Muscle of back (tissue), 11 donors: ENCODE results near the gene EIF4ENIF1. TPM values are rescaled to one million over a fixed set of nuclear protein-coding genes. Genes with fewer than 3 reads are reported as not detected.
"Not testable (repeated sequence)": the region's sequence is repeated elsewhere in the genome, so short reads cannot be mapped to it uniquely, and the experiment has no call there.

ENCODE experiments used
- DNase-seq, 3 donors: peaks; one replicate each; pipeline versions ENCODE4 v3.0.0 to v3.0.0-alpha.2; 2013
- polyA plus RNA-seq, 10 donors: library from polyadenylated mRNA; unstranded; fragments of 120-200 nt; gene quantifications; one replicate each; pipeline ENCODE4 v1.2.1, GENCODE V29; 2013; ENCODE audit not compliant: insufficient read length in 10 of 10

EIF4ENIF1 gene
- polyA plus RNA-seq, 10 donors = 22.1 to 35.3 (median 31.5) TPM

DNA sequence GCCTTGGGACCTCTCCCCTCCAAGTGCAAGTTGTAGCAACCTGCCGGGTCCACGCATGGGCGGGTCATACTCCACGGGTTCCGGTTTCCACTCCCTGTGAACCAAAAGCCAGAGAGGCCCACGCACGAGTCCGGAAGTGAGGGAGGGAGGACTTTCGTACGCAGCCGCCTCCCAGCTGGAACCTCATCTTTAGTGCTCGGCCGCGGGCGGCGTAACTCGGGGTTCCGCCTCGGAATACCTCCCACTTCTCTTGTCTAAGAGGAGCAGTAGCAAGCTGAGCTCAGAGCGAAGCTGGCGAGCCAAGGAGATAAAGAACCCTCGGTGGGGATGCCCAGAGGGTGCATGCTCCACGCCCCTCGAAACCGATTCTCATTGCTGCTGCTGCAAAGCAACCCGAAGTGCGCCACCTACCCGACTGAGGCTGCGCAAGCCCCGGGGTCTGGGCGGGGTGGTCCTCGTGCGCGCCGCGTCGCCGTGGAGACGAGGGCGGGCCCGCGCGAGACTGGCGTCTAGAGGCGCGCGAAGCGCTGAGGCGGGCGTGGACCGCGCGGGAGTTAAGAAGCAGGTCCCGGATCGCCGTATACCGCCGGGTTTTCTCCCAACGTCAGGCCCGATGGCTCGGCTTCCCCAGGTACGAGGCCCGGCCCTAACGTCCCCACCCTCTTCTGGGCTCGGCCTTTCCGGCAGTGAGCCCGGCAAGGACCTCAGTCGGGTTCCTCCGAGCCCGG, 6.5 kb upstream of the EIF4ENIF1 start, which contains the start of gene SFI1:
TSS of gene SFI1 (plus strand) at position 530 of the 728 bp plus-strand sequence. CDS start 11,749 bp downstream, outside the sequence.
- peak; percentile 87 to 97 (median 92) for DNase-seq

GRCh38 chr22:31495343-31495742, 5.7 kb upstream of the EIF4ENIF1 start:
- DNase-seq = no peak

DNA sequence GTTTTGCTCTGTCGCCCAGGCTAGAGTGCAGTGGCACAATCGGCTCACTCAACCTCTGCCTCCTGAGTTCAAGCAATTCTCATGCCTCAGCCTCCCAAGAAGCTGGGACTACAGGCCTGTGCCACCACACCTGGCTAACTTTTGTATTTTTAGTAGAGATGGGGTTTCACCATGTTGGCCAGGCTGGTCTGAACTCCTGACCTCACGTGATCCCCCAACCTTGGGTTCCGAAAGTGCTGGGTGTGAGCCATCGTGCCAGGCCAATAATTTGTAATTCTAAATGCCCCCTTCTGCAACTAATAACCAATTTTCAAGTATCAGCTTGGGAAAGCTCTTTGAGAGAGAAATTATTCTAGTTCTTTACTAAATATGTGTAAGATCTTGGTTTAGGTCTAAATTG, 3.7 kb upstream of the EIF4ENIF1 start:
- not testable (repeated sequence) for DNase-seq

DNA sequence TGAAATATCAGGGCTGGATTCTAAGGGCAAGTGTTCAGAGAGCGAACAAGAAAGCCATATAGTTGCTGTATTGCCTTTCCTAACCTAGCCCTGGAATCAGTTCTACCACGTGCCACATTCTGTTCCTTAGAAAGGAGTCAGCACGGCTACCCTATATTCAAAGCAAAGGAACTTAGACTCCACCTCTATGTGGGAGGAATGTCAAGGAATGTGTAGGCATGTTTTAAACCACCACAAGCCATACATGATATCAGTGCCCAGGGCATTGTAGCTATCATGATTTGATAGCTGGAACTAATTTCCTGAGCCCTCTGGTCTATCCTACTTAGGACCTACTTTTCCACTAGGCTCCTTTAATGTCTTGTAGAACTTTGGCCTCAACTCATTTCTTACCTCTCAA, 2.5 kb upstream of the EIF4ENIF1 start:
- DNase-seq = no peak

GRCh38 chr22:31491218-31491962, 1.7 kb upstream of the EIF4ENIF1 start:
- no peak for DNase-seq

GRCh38 chr22:31490496-31490925, 869 bp upstream of the EIF4ENIF1 start:
- DNase-seq = peak; percentile 46 to 82 (median 62)

GRCh38 chr22:31488988-31489617, 539 bp downstream of the EIF4ENIF1 start:
- DNase-seq = peak; percentile 13 to 62 (median 21)

DNA sequence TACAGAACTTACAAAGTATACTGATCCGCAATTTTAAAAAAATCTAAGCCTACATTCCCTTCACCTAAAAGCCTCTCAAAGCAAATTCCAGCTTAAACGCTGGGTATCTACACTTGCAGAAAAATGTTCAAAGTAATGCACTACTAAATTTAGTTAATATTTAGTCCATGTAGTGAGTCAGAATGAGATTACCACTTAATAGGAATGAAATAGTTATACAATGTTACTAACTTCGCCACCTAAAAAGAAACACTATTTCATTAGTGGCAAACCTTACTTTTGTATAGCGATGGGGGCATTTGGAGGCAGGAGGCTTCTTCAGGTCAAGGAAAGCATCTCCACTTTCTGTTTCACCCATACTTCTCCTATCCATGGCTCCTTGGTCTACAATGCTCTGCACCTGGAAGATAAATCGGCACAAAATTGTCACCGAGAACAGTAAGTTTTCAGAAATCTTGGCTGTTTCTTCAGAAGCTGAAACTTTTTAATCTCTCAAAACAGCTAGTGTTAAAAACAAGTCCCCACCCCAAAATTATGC, 1.2 kb downstream of the EIF4ENIF1 start:
- DNase-seq = no peak

GRCh38 chr22:31486951-31487350, 2.7 kb downstream of the EIF4ENIF1 start:
- DNase-seq = no peak

- DNase-seq = not testable (repeated sequence)
These were observed 3.3 kb downstream of the EIF4ENIF1 start for GRCh38 chr22:31486369-31486768.

- DNase-seq = not testable (repeated sequence)
These were observed 7.2 kb downstream of the EIF4ENIF1 start for GRCh38 chr22:31482470-31482869.

GRCh38 chr22:31481129-31481528, 8.5 kb downstream of the EIF4ENIF1 start:
- DNase-seq = no peak

GRCh38 chr22:31477329-31477728, 12.3 kb downstream of the EIF4ENIF1 start:
- DNase-seq = no peak

DNA sequence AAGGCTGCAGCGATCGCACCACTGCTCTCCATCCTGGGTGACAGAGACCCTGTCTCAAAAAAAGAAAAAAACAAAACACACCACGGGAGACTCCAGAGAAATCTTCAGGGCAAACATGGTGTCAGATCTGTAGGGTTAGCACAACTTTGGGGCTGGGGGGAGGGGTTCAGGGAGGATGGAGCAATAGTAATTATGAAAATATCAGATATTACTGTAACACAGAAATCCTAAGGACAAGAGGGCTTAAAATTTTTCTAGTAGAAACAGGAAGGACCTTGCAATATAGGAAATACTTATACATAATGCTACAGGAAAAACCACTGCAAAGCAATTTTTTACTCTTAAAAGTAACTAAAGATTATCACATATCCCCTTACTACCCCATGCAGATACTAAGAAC, 13.8 kb downstream of the EIF4ENIF1 start:
- DNase-seq = no peak

DNA sequence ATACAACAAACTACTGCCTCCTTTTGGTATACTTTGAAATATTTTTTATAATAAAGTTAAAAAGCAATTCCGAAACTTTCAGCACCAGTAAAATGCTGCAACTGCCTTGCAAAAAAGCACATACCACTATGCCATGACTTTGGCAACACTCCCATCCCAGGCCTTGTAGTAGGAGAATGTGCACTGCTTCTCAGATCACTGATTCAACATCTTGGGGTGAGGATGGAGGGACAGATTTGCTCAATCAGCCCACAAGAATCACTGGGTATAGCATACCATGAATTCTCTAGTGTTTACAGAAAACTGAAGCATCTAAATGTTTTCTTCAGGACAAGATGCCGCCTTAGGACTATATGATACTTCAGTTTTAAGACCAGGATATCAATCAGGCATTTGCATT, 14.9 kb downstream of the EIF4ENIF1 start:
- DNase-seq = peak in 1 of 3 donors; percentile 25

- DNase-seq = no peak
These were observed 24.3 kb downstream of the EIF4ENIF1 start for GRCh38 chr22:31465307-31465706.

DNA sequence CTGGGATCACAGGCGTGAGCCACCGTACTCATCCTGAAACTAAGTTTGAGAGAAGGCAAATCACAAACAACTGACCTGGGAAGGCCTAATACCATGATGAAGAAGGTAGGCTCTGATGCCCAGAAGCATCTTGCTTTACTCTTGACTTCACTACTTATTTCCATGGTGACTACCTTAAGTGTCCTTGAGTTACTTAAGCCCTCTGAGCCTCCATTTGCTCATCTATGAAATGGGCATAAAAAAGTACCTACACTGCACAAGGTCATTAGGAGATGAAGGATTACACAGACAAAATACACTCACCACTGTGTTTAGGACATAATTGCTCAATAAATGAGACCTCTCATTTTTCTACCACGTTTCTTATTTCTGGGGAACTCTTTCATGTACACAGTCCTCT, 27.9 kb downstream of the EIF4ENIF1 start:
- no peak for DNase-seq

DNA sequence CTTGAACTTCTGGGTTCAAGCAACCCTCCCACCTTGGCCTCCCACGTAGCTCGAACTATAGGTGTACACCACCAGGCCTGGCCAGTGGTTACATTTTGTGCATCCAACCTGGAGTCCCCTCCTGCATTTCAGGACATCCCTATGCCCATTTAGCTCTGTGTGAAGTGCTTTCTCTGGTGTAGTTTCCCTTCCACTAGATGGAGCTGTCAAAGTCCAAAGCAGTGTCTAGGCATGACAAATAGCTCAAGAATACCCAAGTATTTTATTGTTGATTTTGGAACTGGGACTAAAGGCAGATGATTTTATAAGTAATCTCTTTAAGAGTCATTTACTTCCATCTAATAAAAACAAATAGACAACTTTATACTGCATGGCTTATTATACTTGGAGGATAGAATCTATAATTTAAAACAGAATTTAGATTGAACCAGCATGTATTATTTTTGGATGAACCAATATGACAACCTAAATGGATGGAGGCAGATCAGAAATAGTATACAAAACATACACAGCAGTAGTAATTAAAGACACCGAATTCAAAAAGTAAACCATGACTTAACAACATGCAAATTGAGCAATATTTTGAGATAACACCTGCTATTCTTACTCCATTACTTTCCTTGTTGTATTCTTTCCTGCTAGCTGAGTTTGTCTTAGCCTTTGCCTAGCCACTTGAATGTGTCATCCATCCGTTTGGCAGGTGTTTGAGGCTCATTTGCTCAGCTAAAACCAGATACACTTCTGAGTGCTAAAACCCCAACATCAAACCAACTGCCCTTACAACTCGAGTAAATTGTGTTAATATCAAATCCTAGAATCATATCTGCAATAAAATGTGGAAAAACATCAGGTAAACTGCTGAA, 37.7 kb downstream of the EIF4ENIF1 start:
- peak in 1 of 3 donors; percentile 25 for DNase-seq

DNA sequence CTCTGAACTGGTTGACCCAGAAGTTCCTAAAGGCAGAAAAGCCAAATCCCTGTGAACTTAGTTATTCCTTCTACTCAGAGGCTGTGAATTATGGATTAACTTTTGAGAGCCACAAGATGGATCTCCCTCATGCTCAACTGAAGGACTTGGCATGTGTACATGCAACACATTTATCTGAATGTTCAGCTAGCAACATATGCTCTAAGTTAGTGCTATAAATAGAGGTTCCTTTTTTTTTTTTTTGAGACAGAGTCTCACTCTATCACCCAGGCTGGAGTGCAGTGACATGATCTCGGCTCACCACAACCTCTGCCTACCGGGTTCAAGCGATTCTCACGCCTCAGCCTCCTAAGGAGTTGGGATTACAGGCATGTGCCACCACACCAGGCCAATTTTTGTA, 40.1 kb downstream of the EIF4ENIF1 start:
- no peak for DNase-seq

DNA sequence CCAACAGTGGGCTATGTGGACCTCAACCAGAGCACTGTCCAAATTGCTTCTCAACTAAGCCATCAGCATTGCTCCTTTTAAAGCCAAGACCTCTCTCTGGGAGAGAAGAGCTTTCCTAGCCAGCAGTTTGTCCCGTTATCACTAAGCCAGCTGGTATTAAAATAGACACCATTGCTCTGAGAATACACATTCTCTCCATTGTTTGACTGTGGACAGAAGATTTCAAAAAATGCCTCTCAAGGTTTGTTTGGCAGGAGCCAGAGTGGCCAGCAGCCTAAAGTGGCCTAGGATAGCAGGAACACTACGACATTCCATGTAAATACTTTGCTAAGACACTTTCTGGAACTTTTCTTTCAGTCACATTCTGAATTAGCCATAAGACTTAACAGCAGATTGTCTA, 41.3 kb downstream of the EIF4ENIF1 start:
- DNase-seq = no peak

- DNase-seq = no peak
These were observed 42.3 kb downstream of the EIF4ENIF1 start for GRCh38 chr22:31447337-31447736.
